NB4 (cell line): ENCODE results near the gene GFOD1.

Source experiments
- CTCF ChIP-seq: IDR thresholded peaks from one replicate; pipeline ENCODE4 v1.5.1; 2012; ENCODE audit warnings: low read depth, low read length
- MAX ChIP-seq: IDR thresholded peaks from 2 replicates; pipeline ENCODE4 v1.6.1; 2011; ENCODE audit warnings: low read depth, low read length
- MYC ChIP-seq: IDR thresholded peaks from 2 replicates; pipeline ENCODE4 v1.6.1; 2011; ENCODE audit warnings: low read depth, low read length

DNA sequence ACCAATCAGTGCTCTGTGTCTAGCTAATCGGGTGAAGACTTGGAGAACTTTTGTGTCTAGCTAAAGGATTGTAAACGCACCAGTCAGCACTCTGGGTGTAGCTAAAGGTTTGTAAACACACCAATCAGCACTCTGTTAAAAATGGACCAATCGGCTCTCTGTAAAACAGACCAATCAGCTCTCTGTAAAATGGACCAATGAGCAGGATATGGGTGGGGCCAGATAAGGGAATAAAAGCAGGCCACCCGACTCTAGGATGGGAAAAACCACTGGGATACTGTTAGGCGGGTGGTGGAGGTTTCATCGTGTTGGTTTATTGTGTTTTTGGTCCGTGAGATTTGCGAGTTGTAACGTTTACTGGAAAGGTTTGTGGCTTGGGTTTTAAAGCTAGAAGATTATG is 25.5 kb upstream of the GFOD1 start:
- TF ChIP-seq MAX (no peak), CTCF (no peak), MYC (no peak)
